Sigmoid colon (tissue), 4 donors: ENCODE measurements around the gene UGT1A10.

Experiments
- POLR2AphosphoS5 ChIP-seq, 4 donors: sonication (generic); formaldehyde crosslinking; IDR thresholded peaks; one replicate each; pipeline ENCODE4 v1.6.1; 2017; ENCODE audit warnings: antibody characterized with exemption in 4 of 4
- TF ChIP-seq, protein P1 (sequence below), 4 experiments: fragments of 450-650 bp in 3 of 4; fragments of 200-600 bp in 1 of 4; IDR thresholded peaks; one replicate each; pipeline ENCODE4 v1.5.1; 2016 to 2019; ENCODE audit warnings: antibody characterized with exemption in 4 of 4, mild to moderate bottlenecking in 3 of 4, moderate library complexity in 2 of 4

DNA sequence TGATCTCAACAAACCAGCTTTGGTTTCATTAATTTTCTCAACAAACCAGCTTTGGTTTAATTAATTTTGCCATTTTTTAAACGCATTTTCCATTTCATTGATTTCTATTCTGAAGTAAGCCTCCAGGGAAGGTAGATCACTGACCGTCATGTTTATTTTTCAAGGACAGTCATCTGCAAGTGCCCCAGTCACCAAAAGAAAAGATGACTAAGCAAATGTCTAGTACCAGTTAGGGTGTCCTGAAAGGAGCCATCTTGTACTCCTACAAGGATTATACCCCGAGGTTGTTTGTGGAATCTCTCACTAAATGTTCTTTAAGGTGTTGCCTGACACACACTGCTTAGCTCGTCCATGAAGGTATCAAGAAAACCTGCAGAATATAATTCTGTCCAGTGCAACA is 25.0 kb upstream of the UGT1A10 start:
- TF ChIP-seq, protein P1, sequence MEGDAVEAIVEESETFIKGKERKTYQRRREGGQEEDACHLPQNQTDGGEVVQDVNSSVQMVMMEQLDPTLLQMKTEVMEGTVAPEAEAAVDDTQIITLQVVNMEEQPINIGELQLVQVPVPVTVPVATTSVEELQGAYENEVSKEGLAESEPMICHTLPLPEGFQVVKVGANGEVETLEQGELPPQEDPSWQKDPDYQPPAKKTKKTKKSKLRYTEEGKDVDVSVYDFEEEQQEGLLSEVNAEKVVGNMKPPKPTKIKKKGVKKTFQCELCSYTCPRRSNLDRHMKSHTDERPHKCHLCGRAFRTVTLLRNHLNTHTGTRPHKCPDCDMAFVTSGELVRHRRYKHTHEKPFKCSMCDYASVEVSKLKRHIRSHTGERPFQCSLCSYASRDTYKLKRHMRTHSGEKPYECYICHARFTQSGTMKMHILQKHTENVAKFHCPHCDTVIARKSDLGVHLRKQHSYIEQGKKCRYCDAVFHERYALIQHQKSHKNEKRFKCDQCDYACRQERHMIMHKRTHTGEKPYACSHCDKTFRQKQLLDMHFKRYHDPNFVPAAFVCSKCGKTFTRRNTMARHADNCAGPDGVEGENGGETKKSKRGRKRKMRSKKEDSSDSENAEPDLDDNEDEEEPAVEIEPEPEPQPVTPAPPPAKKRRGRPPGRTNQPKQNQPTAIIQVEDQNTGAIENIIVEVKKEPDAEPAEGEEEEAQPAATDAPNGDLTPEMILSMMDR (IDR thresholded peaks at IDR 0.05), result no peak
- TF ChIP-seq POLR2AphosphoS5 (IDR thresholded peaks at IDR 0.05), result no peak
